T-cell (primary cell): ENCODE results near the gene APC2. TPM values are rescaled to one million over a fixed set of nuclear protein-coding genes. Genes with fewer than 3 reads are reported as not detected.

Experiments used
- ATAC-seq, 4 experiments: fragments of 200-7000 bp in 3 of 4; fragments of 150-1000 bp in 1 of 4; cut with Tn5 transposase; replicated peaks in 1 of 4; 1 replicate in 3 of 4; 2 replicates in 1 of 4; pipeline ENCODE4 v1.10.0; 2021; ENCODE audit warnings: moderate library complexity in 3 of 4, mild to moderate bottlenecking in 2 of 4, moderate number of reproducible peaks in 1 of 4
- CTCF ChIA-PET, 2 donors: fragments of 300-600 bp; sonication (Branson Sonifier 250); formaldehyde crosslinking; loops; one replicate each; lab custom pipeline; 2022; ENCODE audit warnings: antibody characterized with exemption in 2 of 2; lab: Charles Lee
- POLR2A ChIA-PET, 2 donors: fragments of 300-600 bp; sonication (Branson Sonifier 250); formaldehyde crosslinking; loops; one replicate each; lab custom pipeline; 2022; ENCODE audit warnings: antibody characterized with exemption in 2 of 2; lab: Charles Lee
- DNase-seq, 35 experiments: peaks; one replicate each; pipeline versions ENCODE4 v3.0.0 to v3.0.0-alpha.2; 2013 to 2023
- H3K27ac ChIP-seq: one replicate; pipeline ENCODE4 v1.5.1; 2013; ENCODE audit warnings: low read length
- H3K27me3 ChIP-seq, 2 experiments: replicated peaks in 1 of 2; 1 replicate in 1 of 2; 2 replicates in 1 of 2; pipeline versions ENCODE4 v1.6.1 to v1.7.0; 2013; ENCODE audit warnings: low read length in 1 of 2, mixed read lengths in 1 of 2; ENCODE audit not compliant: control insufficient read depth in 2 of 2, insufficient read depth in 2 of 2; ENCODE audit errors: extremely low read depth in 1 of 2
- H3K36me3 ChIP-seq, 2 donors: 1 replicate in 1 of 2; 2 replicates in 1 of 2; pipeline versions ENCODE4 v1.6.1 to v1.7.0; 2013; ENCODE audit warnings: low read length in 1 of 2; ENCODE audit not compliant: control insufficient read depth in 2 of 2, insufficient read depth in 1 of 2; ENCODE audit errors: extremely low read depth in 1 of 2
- H3K4me1 ChIP-seq, 2 experiments: 1 replicate in 1 of 2; 2 replicates in 1 of 2; pipeline versions ENCODE4 v1.6.1 to v1.7.0; 2013; ENCODE audit warnings: low read length in 2 of 2, mixed read lengths in 1 of 2; ENCODE audit not compliant: insufficient read depth in 2 of 2, control insufficient read depth in 1 of 2; ENCODE audit errors: extremely low read depth in 1 of 2
- H3K4me3 ChIP-seq, 2 donors: 1 replicate in 1 of 2; 2 replicates in 1 of 2; pipeline versions ENCODE4 v1.5.1 to v1.7.0; 2013; ENCODE audit warnings: mild to moderate bottlenecking in 2 of 2, low read length in 1 of 2, moderate library complexity in 1 of 2; ENCODE audit not compliant: control insufficient read depth in 1 of 2; ENCODE audit errors: extremely low read depth in 1 of 2
- H3K9me3 ChIP-seq: 2 replicates; pipeline ENCODE4 v1.7.0; 2013
- H3K27ac Mint-ChIP-seq, 2 donors: one replicate each; pipeline ENCODE4 v1.8.0; 2020 to 2021; ENCODE audit warnings: mild to moderate bottlenecking in 2 of 2, mixed read lengths in 2 of 2
- H3K27me3 Mint-ChIP-seq, 2 donors: one replicate each; pipeline ENCODE4 v1.8.0; 2021 to 2022; ENCODE audit warnings: mixed read lengths in 2 of 2
- H3K36me3 Mint-ChIP-seq: one replicate; pipeline ENCODE4 v1.8.0; 2021; ENCODE audit warnings: mixed read lengths
- H3K4me1 Mint-ChIP-seq, 3 donors: one replicate each; pipeline ENCODE4 v1.8.0; 2020 to 2022; ENCODE audit warnings: mixed read lengths in 3 of 3, mild to moderate bottlenecking in 1 of 3
- H3K4me3 Mint-ChIP-seq, 3 donors: one replicate each; pipeline ENCODE4 v1.8.0; 2020 to 2022; ENCODE audit warnings: mild to moderate bottlenecking in 3 of 3, mixed read lengths in 3 of 3, moderate library complexity in 3 of 3
- H3K9me3 Mint-ChIP-seq, 3 donors: one replicate each; pipeline ENCODE4 v1.8.0; 2020 to 2022; ENCODE audit warnings: mixed read lengths in 3 of 3
- WGBS: methylation state at CpG from one replicate; pipeline ENCODE4 v1.1.5; 2013; ENCODE audit warnings: missing lambda C conversion rate; ENCODE audit not compliant: insufficient coverage; 5-methylcytosine and 5-hydroxymethylcytosine counted together
- total RNA-seq, 35 experiments: library from RNA in 6 of 35; stranded (reverse) in 6 of 35; fragments of 120-200 nt in 1 of 35; gene quantifications; one replicate each; pipeline versions ENCODE4 v1.2.1 to v1.2.4 and lab custom pipeline; 2013 to 2026

APC2 gene
- total RNA-seq, 5 donors from 2014 or later (not counting 1 experiment from before 2014, with no cell fraction given) = 0.08 to 0.29 (median 0.13) TPM

DNA sequence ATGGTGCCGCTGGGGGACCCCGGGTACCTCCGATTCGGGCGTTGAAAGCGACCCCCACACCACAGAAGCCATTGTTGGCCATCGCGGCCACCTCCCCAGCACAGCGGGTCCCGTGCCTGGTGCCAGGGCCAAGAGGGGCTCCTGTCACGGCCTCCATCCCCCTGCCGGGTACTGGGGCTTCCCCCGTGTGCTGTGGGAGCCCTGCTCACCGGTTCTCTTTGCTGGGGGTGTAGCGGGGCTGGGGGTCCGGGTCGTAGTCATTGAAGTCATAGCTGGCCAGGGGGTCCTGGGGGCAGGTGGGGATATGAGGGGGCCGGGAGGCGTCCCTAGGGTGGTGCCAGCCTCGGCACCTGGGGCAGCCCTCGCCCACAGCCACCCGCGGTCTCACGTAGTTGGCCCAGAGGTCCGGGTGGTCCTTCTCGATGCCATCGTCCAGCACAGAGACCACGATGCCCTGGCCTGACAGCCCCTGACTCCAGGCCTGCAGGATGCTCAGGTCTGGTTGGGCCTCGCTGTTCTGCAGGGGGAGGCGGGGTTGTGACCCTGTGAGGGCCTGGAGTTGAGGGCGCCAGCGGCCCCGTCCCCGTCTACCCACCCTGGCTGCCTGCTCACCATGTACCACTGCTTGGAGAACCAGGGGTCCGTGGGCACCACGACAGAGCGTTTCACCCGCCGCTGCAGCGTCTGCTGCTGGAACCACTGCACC, 37.8 kb downstream of the APC2 start:
- 90% methylated on average over 27 of the region's 40 CpGs for WGBS
- H3K27me3 ChIP-seq = peaks cover 0 to 8% of the 10 kb centered on the region in 2 experiments
- no peaks in the 10 kb centered on the region for H3K36me3 ChIP-seq
- H3K27ac ChIP-seq = no peak overlapping the region
- H3K9me3 ChIP-seq = no peaks in the 10 kb centered on the region
- no peak for DNase-seq
- H3K4me3 ChIP-seq = no peak overlapping the region
- ATAC-seq = no peak
- no peaks in the 10 kb centered on the region for H3K27me3 Mint-ChIP-seq
- ChIA-PET CTCF (no interaction called here), POLR2A (no interaction called here)
- H3K4me3 Mint-ChIP-seq = no peak overlapping the region
- peaks cover 11 to 16% (median 12%) of the 10 kb centered on the region in 3 donors for H3K4me1 Mint-ChIP-seq
- no peak overlapping the region for H3K27ac Mint-ChIP-seq
- H3K9me3 Mint-ChIP-seq = no peaks in the 10 kb centered on the region
- no peaks in the 10 kb centered on the region for H3K36me3 Mint-ChIP-seq
- peaks cover 0 to 22% of the 10 kb centered on the region in 2 experiments for H3K4me1 ChIP-seq

GRCh38 chr19:1488282-1488601, 38.3 kb downstream of the APC2 start:
- Mint-ChIP-seq H3K27me3 (no peaks in the 10 kb centered on the region), H3K4me1 (peaks cover 11 to 16% (median 12%) of the 10 kb centered on the region in 3 donors), H3K27ac (no peak overlapping the region), H3K36me3 (no peaks in the 10 kb centered on the region), H3K9me3 (no peaks in the 10 kb centered on the region), H3K4me3 (no peak overlapping the region)
- Histone ChIP-seq H3K4me1 (peaks cover 0 to 22% of the 10 kb centered on the region in 2 experiments), H3K4me3 (no peak overlapping the region), H3K27ac (no peak overlapping the region), H3K9me3 (no peaks in the 10 kb centered on the region), H3K27me3 (peaks cover 0 to 8% of the 10 kb centered on the region in 2 experiments), H3K36me3 (no peaks in the 10 kb centered on the region)
- no peak for ATAC-seq
- WGBS = 77% methylated on average over 10 of the region's 11 CpGs
- CTCF ChIA-PET = no interaction called here
- DNase-seq = no peak
- POLR2A ChIA-PET = no interaction called here

DNA sequence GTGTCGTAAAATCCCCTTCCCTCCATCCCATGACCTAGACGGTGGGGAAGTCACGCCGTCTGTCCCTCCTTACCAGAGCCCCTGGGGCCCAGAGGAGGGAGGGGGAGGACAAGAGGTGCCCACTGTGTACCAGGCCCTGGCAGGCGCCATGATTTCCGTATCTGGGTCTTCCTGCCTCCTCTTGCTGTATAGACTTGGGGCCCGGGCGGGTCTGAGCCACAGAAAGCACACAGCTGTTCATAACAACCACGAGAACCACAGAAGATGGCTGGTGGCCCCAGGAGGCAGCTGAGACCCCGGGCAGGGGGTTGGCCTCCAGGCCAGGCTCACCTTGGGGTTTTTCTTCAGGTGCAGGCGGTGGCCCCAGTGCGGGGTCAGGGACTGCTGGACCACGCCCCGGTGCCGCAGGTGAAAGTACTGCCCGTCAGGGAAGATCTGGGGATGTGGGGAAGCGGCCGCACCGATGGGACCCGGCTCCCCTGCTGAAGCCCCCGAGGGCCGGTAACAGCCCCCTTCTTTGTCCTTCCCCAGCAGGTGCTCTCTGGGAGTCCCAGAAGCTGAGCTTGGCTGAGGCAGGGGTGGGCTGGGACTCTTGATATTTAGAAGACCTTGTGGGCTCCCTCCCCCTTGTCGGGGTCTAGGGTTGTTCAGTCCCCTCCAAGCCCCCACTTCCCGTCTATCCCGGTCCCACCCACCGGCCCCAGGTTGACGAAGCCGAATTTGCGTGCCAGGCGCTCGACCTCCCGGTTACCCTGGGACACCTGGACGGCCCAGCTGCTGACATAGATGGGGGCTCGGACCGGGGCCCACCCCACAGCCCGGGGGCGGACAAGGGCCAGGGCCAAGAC, 39.8 kb downstream of the APC2 start:
- Histone ChIP-seq H3K27me3 (peaks cover 0 to 8% of the 10 kb centered on the region in 2 experiments), H3K4me1 (peaks cover 0 to 22% of the 10 kb centered on the region in 2 experiments), H3K36me3 (no peaks in the 10 kb centered on the region), H3K4me3 (peak overlapping the region; percentile 58 to 70), H3K27ac (no peak overlapping the region), H3K9me3 (no peaks in the 10 kb centered on the region)
- WGBS = 11% methylated on average over 25 of the region's 37 CpGs
- Mint-ChIP-seq H3K27me3 (no peaks in the 10 kb centered on the region), H3K9me3 (no peaks in the 10 kb centered on the region), H3K36me3 (no peaks in the 10 kb centered on the region), H3K27ac (peak overlapping the region in 1 of 2 donors; percentile 39), H3K4me1 (peaks cover 11 to 16% (median 12%) of the 10 kb centered on the region in 3 donors), H3K4me3 (peak overlapping the region; percentile 55 to 80 (median 61))
- ChIA-PET CTCF (no interaction called here), POLR2A (interaction anchor here (0.6 kb wide), 2 partner anchors 12 kb away, joined by 3 to 7 read pairs; no protein-coding TSS in a partner anchor)
- DNase-seq (peak in 4 of 35 experiments; percentile 25 to 37 (median 30)), ATAC-seq (no peak)

GRCh38 chr19:1490311-1491113, 40.6 kb downstream of the APC2 start, which contains the start of gene PCSK4:
Gene PCSK4 (minus strand): TSS chr19:1490350. CDS start chr19:1490346, 4 bp downstream.
- H3K9me3 ChIP-seq = no peaks in the 10 kb centered on the region
- Mint-ChIP-seq H3K9me3 (no peaks in the 10 kb centered on the region), H3K4me3 (peak within 1 kb of the TSS; percentile 80 to 88 (median 84)), H3K36me3 (no peaks in the 10 kb centered on the region), H3K4me1 (peaks cover 11 to 16% (median 12%) of the 10 kb centered on the region in 3 donors), H3K27ac (peak within 1 kb of the TSS; percentile 62 to 91), H3K27me3 (no peaks in the 10 kb centered on the region)
- DNase-seq (peak; percentile 93 to 99 (median 96)), ATAC-seq (peak; percentile 85 to 87 (median 86))
- no peaks in the 10 kb centered on the region for H3K36me3 ChIP-seq
- H3K27me3 ChIP-seq = peaks cover 0 to 8% of the 10 kb centered on the region in 2 experiments
- ChIA-PET POLR2A (interaction anchor here in 1 of 2 donors (0.5 kb wide), 1 partner anchor 650 kb away, joined by 8 read pairs; no protein-coding TSS in a partner anchor), CTCF (interaction anchor here in 1 of 2 donors (0.5 kb wide), 2 partner anchors 18 to 634 kb away, joined by 3 read pairs; no protein-coding TSS in a partner anchor)
- peak within 1 kb of the TSS; percentile 8 for H3K27ac ChIP-seq
- WGBS = under 1% methylated on average over 73 of the region's 74 CpGs
- H3K4me1 ChIP-seq = peaks cover 0 to 22% of the 10 kb centered on the region in 2 experiments
- H3K4me3 ChIP-seq = peak within 1 kb of the TSS; percentile 58 to 70

DNA sequence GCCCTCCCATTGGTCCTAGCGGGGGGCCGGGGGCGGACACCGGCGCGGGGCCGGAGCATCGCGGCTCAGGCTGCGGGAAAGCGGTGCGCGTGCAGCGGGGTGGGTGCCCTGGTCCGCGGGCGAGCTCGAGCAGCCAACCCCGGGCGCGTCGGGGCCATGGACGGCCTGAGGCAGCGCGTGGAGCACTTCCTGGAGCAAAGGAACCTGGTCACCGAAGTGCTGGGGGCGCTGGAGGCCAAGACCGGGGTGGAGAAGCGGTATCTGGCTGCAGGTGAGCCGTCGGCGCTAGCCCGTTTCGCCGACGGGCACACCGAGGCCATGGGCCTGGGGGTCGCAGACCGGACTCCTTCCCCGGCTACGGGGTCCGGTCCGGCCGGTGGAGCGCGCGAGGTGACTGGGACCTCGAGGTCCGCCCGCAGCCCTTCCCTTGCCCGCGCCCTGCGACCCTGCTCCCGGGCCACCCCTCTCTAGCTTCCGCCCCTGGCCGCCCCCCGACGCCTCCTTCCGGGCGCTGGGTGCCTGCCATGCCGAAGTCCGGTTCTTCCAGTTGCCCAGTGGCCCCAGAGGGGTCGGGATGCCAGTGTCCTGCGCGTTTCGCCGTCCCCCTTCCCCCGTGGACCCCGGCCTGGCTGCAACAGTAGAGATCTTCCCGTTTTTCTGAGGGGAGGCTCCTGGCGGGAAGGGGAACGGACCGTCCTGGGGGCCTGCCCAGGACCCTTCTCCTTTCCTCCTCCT, 41.4 kb downstream of the APC2 start, which contains the start of gene REEP6:
TSS of gene REEP6 (plus strand) at position 68 of the 735 bp plus-strand sequence. CDS start at position 157, 89 bp downstream.
- Mint-ChIP-seq H3K4me1 (peaks cover 11 to 16% (median 12%) of the 10 kb centered on the region in 3 donors), H3K27me3 (no peaks in the 10 kb centered on the region), H3K27ac (peak within 1 kb of the TSS; percentile 62 to 91), H3K36me3 (no peaks in the 10 kb centered on the region), H3K4me3 (peak within 1 kb of the TSS; percentile 82 to 88 (median 84)), H3K9me3 (no peaks in the 10 kb centered on the region)
- Histone ChIP-seq H3K27ac (peak within 1 kb of the TSS; percentile 8), H3K4me1 (peaks cover 0 to 22% of the 10 kb centered on the region in 2 experiments), H3K36me3 (no peaks in the 10 kb centered on the region), H3K4me3 (peak within 1 kb of the TSS; percentile 58 to 70), H3K9me3 (no peaks in the 10 kb centered on the region), H3K27me3 (peaks cover 0 to 8% of the 10 kb centered on the region in 2 experiments)
- ChIA-PET CTCF (interaction anchor here in 1 of 2 donors (0.5 kb wide), 2 partner anchors 18 to 635 kb away, joined by 3 read pairs; no protein-coding TSS in a partner anchor), POLR2A (interaction anchor here in 1 of 2 donors (0.5 kb wide), 1 partner anchor 649 kb away, joined by 8 read pairs; no protein-coding TSS in a partner anchor)
- no peak for ATAC-seq
- WGBS = 6% methylated on average over 70 of the region's 73 CpGs
- DNase-seq = no peak
